T-cell (primary cell): ENCODE data around the gene CNKSR2. TPM values are rescaled to one million over a fixed set of nuclear protein-coding genes. Genes with fewer than 3 reads are reported as not detected.

Experiments
- ATAC-seq, 4 experiments: fragments of 200-7000 bp in 3 of 4; fragments of 150-1000 bp in 1 of 4; cut with Tn5 transposase; replicated peaks in 1 of 4; 1 replicate in 3 of 4; 2 replicates in 1 of 4; pipeline ENCODE4 v1.10.0; 2021; ENCODE audit warnings: moderate library complexity in 3 of 4, mild to moderate bottlenecking in 2 of 4, moderate number of reproducible peaks in 1 of 4
- CTCF ChIA-PET, 2 donors: fragments of 300-600 bp; sonication (Branson Sonifier 250); formaldehyde crosslinking; loops; one replicate each; lab custom pipeline; 2022; ENCODE audit warnings: antibody characterized with exemption in 2 of 2; lab: Charles Lee
- POLR2A ChIA-PET, 2 donors: fragments of 300-600 bp; sonication (Branson Sonifier 250); formaldehyde crosslinking; loops; one replicate each; lab custom pipeline; 2022; ENCODE audit warnings: antibody characterized with exemption in 2 of 2; lab: Charles Lee
- DNase-seq, 35 experiments: peaks; one replicate each; pipeline versions ENCODE4 v3.0.0 to v3.0.0-alpha.2; 2013 to 2023
- H3K27ac ChIP-seq: one replicate; pipeline ENCODE4 v1.5.1; 2013; ENCODE audit warnings: low read length
- H3K27me3 ChIP-seq, 2 experiments: replicated peaks in 1 of 2; 1 replicate in 1 of 2; 2 replicates in 1 of 2; pipeline versions ENCODE4 v1.6.1 to v1.7.0; 2013; ENCODE audit warnings: low read length in 1 of 2, mixed read lengths in 1 of 2; ENCODE audit not compliant: control insufficient read depth in 2 of 2, insufficient read depth in 2 of 2; ENCODE audit errors: extremely low read depth in 1 of 2
- H3K36me3 ChIP-seq, 2 donors: 1 replicate in 1 of 2; 2 replicates in 1 of 2; pipeline versions ENCODE4 v1.6.1 to v1.7.0; 2013; ENCODE audit warnings: low read length in 1 of 2; ENCODE audit not compliant: control insufficient read depth in 2 of 2, insufficient read depth in 1 of 2; ENCODE audit errors: extremely low read depth in 1 of 2
- H3K4me1 ChIP-seq, 2 experiments: 1 replicate in 1 of 2; 2 replicates in 1 of 2; pipeline versions ENCODE4 v1.6.1 to v1.7.0; 2013; ENCODE audit warnings: low read length in 2 of 2, mixed read lengths in 1 of 2; ENCODE audit not compliant: insufficient read depth in 2 of 2, control insufficient read depth in 1 of 2; ENCODE audit errors: extremely low read depth in 1 of 2
- H3K4me3 ChIP-seq, 2 donors: 1 replicate in 1 of 2; 2 replicates in 1 of 2; pipeline versions ENCODE4 v1.5.1 to v1.7.0; 2013; ENCODE audit warnings: mild to moderate bottlenecking in 2 of 2, low read length in 1 of 2, moderate library complexity in 1 of 2; ENCODE audit not compliant: control insufficient read depth in 1 of 2; ENCODE audit errors: extremely low read depth in 1 of 2
- H3K9me3 ChIP-seq: 2 replicates; pipeline ENCODE4 v1.7.0; 2013
- H3K27ac Mint-ChIP-seq, 2 donors: one replicate each; pipeline ENCODE4 v1.8.0; 2020 to 2021; ENCODE audit warnings: mild to moderate bottlenecking in 2 of 2, mixed read lengths in 2 of 2
- H3K27me3 Mint-ChIP-seq, 2 donors: one replicate each; pipeline ENCODE4 v1.8.0; 2021 to 2022; ENCODE audit warnings: mixed read lengths in 2 of 2
- H3K36me3 Mint-ChIP-seq: one replicate; pipeline ENCODE4 v1.8.0; 2021; ENCODE audit warnings: mixed read lengths
- H3K4me1 Mint-ChIP-seq, 3 donors: one replicate each; pipeline ENCODE4 v1.8.0; 2020 to 2022; ENCODE audit warnings: mixed read lengths in 3 of 3, mild to moderate bottlenecking in 1 of 3
- H3K4me3 Mint-ChIP-seq, 3 donors: one replicate each; pipeline ENCODE4 v1.8.0; 2020 to 2022; ENCODE audit warnings: mild to moderate bottlenecking in 3 of 3, mixed read lengths in 3 of 3, moderate library complexity in 3 of 3
- H3K9me3 Mint-ChIP-seq, 3 donors: one replicate each; pipeline ENCODE4 v1.8.0; 2020 to 2022; ENCODE audit warnings: mixed read lengths in 3 of 3
- WGBS: methylation state at CpG from one replicate; pipeline ENCODE4 v1.1.5; 2013; ENCODE audit warnings: missing lambda C conversion rate; ENCODE audit not compliant: insufficient coverage; 5-methylcytosine and 5-hydroxymethylcytosine counted together
- total RNA-seq, 35 experiments: library from RNA in 6 of 35; stranded (reverse) in 6 of 35; fragments of 120-200 nt in 1 of 35; gene quantifications; one replicate each; pipeline versions ENCODE4 v1.2.1 to v1.2.4 and lab custom pipeline; 2013 to 2026

Gene CNKSR2
- total RNA-seq, 5 donors from 2014 or later (not counting 1 experiment from before 2014, with no cell fraction given) = 10.4 to 16.4 (median 10.9) TPM

DNA sequence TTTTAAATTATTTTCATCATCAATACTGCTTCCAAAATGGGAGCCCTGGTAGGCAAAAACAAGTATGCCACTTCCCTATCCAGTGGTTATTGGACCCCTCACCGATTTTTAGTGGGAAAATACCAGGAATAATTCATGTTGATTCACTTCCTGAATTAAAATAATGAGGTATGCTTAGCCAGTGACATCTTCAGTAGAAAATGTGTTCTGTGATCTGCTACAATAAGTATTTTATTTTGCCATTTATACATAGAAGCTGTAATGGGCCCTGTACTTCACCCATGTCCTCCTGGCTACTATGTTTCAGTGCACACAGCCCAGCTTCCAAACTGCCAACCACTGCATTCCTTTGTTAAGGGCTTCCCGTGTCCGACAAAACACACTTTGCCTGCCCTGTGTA is 324.9 kb downstream of the CNKSR2 start:
- Histone ChIP-seq H3K27ac (no peak overlapping the region), H3K36me3 (no peaks in the 10 kb centered on the region), H3K27me3 (no peaks in the 10 kb centered on the region), H3K4me1 (no peaks in the 10 kb centered on the region), H3K4me3 (no peak overlapping the region), H3K9me3 (no peaks in the 10 kb centered on the region)
- H3K36me3 Mint-ChIP-seq = no peaks in the 10 kb centered on the region
- DNase-seq (no peak), ATAC-seq (no peak)
- H3K4me1 Mint-ChIP-seq = no peaks in the 10 kb centered on the region
- CTCF ChIA-PET = no interaction called here
- POLR2A ChIA-PET = no interaction called here
- peaks cover 0 to 4% (median 0%) of the 10 kb centered on the region in 3 donors for H3K9me3 Mint-ChIP-seq
- peaks cover 0 to 8% of the 10 kb centered on the region in 2 donors for H3K27me3 Mint-ChIP-seq
- H3K4me3 Mint-ChIP-seq = no peak overlapping the region
- WGBS = no CpG with 5 or more reads among the region's 3 CpGs
- H3K27ac Mint-ChIP-seq = no peak overlapping the region

DNA sequence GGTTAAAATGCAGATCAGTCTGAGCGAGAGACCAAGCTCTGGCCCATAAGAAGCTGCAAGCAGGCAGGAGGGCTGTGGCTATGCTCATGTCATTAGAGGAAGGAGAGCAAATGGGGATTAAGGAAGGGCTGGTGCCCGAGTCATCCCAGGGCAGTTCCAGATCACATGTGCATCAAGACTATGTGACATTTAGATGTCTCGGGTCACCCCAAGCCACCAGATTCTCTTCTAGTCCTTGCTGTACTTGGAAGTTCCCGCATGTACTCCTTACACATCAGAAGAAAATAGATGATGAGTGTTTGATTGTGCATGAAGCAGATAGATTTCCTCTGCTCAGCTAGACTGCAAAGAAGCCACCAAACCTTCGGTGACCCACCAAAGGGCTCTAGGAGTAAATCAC is 326.1 kb downstream of the CNKSR2 start:
- ChIA-PET CTCF (no interaction called here), POLR2A (no interaction called here)
- WGBS = 57% methylated on average over 1 of the region's 5 CpGs
- peaks cover 0 to 4% (median 0%) of the 10 kb centered on the region in 3 donors for H3K9me3 Mint-ChIP-seq
- no peaks in the 10 kb centered on the region for H3K27me3 ChIP-seq
- H3K27ac Mint-ChIP-seq = no peak overlapping the region
- no peak overlapping the region for H3K4me3 Mint-ChIP-seq
- H3K4me3 ChIP-seq = no peak overlapping the region
- no peaks in the 10 kb centered on the region for H3K36me3 Mint-ChIP-seq
- H3K27me3 Mint-ChIP-seq = peaks cover 0 to 8% of the 10 kb centered on the region in 2 donors
- no peaks in the 10 kb centered on the region for H3K4me1 ChIP-seq
- no peaks in the 10 kb centered on the region for H3K9me3 ChIP-seq
- no peak for DNase-seq
- no peaks in the 10 kb centered on the region for H3K36me3 ChIP-seq
- ATAC-seq = no peak
- no peaks in the 10 kb centered on the region for H3K4me1 Mint-ChIP-seq
- H3K27ac ChIP-seq = no peak overlapping the region

DNA sequence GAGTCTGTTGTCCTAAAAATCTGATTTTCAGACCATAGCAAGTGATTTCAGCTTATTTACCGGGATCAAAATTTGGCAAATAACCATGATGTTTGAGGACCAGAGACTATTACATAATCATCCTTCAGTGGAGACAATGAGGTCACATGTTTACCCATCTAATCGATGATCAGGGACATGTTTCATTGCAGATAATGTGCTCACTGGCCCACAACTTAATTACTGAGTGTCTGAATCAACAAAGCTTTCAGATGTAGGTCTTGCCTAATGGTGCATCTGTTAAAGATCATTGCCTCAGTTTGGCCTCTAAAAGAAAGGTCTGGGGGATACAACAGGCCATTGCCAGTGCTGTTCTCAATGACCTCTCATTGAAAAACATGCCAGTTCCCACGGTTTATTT is 326.7 kb downstream of the CNKSR2 start:
- Histone ChIP-seq H3K4me3 (no peak overlapping the region), H3K36me3 (no peaks in the 10 kb centered on the region), H3K27me3 (no peaks in the 10 kb centered on the region), H3K9me3 (no peaks in the 10 kb centered on the region), H3K27ac (no peak overlapping the region), H3K4me1 (no peaks in the 10 kb centered on the region)
- Mint-ChIP-seq H3K9me3 (peaks cover 0 to 4% (median 0%) of the 10 kb centered on the region in 3 donors), H3K4me1 (no peaks in the 10 kb centered on the region), H3K27ac (no peak overlapping the region), H3K27me3 (peaks cover 0 to 8% of the 10 kb centered on the region in 2 donors), H3K4me3 (no peak overlapping the region), H3K36me3 (no peaks in the 10 kb centered on the region)
- ChIA-PET CTCF (no interaction called here), POLR2A (no interaction called here)
- no peak for ATAC-seq
- no peak for DNase-seq
- 67% methylated on average over 1 of the region's 3 CpGs for WGBS

DNA sequence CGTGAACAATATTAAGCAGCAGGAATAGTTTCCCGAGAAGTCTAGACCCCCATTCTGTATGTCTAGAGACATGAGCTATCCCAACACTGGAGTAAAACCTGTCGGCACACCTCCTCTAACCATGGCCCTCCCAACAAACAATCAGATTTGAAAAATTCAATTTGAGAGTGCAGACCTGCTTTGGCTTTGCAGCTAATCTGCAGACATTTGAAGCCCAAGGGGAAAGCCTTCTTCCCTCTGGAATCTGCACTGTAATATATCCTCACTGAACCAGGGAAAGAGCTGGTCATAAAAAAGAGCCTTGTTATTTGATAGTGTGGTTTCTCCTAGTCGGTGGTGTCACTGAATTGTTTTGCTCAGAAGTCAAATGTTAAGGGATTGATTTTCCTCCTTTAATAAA is 328.5 kb downstream of the CNKSR2 start:
- CTCF ChIA-PET = no interaction called here
- Histone ChIP-seq H3K9me3 (no peaks in the 10 kb centered on the region), H3K27ac (no peak overlapping the region), H3K4me1 (no peaks in the 10 kb centered on the region), H3K27me3 (no peaks in the 10 kb centered on the region), H3K36me3 (no peaks in the 10 kb centered on the region), H3K4me3 (no peak overlapping the region)
- Mint-ChIP-seq H3K27ac (no peak overlapping the region), H3K4me1 (no peaks in the 10 kb centered on the region), H3K27me3 (peaks cover 0 to 9% of the 10 kb centered on the region in 2 donors), H3K9me3 (peaks cover 0 to 8% (median 0%) of the 10 kb centered on the region in 3 donors), H3K4me3 (no peak overlapping the region), H3K36me3 (no peaks in the 10 kb centered on the region)
- ATAC-seq (no peak), DNase-seq (no peak)
- WGBS = no CpG with 5 or more reads among the region's 4 CpGs
- POLR2A ChIA-PET = no interaction called here
